Astrocyte (in vitro differentiated cells and primary cell): ENCODE measurements around the gene AHCY. TPM values are rescaled to one million over a fixed set of nuclear protein-coding genes. Genes with fewer than 3 reads are reported as not detected.

Source experiments
- DNase-seq: peaks from one replicate; pipeline ENCODE4 v3.0.0-alpha.2; 2010; ENCODE audit warnings: low read depth
- FAIRE-seq: peaks from 2 replicates; lab custom pipeline; 2011; peaks lifted over from hg19 to GRCh38; lab: Jason Lieb, UNC
- H2AFZ ChIP-seq: 2 replicates; pipeline ENCODE4 v1.6.0; 2012; ENCODE audit warnings: low read depth, low read length, inconsistent platforms
- H3K27ac ChIP-seq: 2 replicates; pipeline ENCODE4 v1.5.1; 2011; ENCODE audit warnings: low read depth, low read length, inconsistent platforms
- H3K27me3 ChIP-seq: 2 replicates; pipeline ENCODE4 v1.6.0; 2011; ENCODE audit warnings: low read length, inconsistent platforms; ENCODE audit not compliant: insufficient read depth
- H3K36me3 ChIP-seq: 2 replicates; pipeline ENCODE4 v1.5.1; 2011; ENCODE audit warnings: low read length, inconsistent platforms; ENCODE audit not compliant: insufficient read depth
- H3K4me1 ChIP-seq: 2 replicates; pipeline ENCODE4 v1.5.1; 2011; ENCODE audit warnings: low read length, inconsistent platforms; ENCODE audit not compliant: insufficient read depth
- H3K4me2 ChIP-seq: 2 replicates; pipeline ENCODE4 v1.6.0; 2012; ENCODE audit warnings: low read length, inconsistent platforms
- H3K4me3 ChIP-seq: 2 replicates; pipeline ENCODE4 v1.5.1; 2011; ENCODE audit warnings: low read depth, mild to moderate bottlenecking, low read length, inconsistent platforms; ENCODE audit not compliant: insufficient read depth
- H3K79me2 ChIP-seq: 2 replicates; pipeline ENCODE4 v1.6.0; 2012; ENCODE audit warnings: mild to moderate bottlenecking, low read length, inconsistent platforms; ENCODE audit not compliant: insufficient read depth
- H3K9ac ChIP-seq: 2 replicates; pipeline ENCODE4 v1.6.0; 2012; ENCODE audit warnings: mild to moderate bottlenecking, low read length, inconsistent platforms
- H3K9me3 ChIP-seq: 2 replicates; pipeline ENCODE4 v1.5.1; 2012; ENCODE audit warnings: low read depth, mild to moderate bottlenecking, low read length, inconsistent platforms; ENCODE audit not compliant: insufficient read depth
- H4K20me1 ChIP-seq: 2 replicates; pipeline ENCODE4 v1.6.0; 2012; ENCODE audit warnings: low read length, inconsistent platforms; ENCODE audit not compliant: insufficient read depth
- H3K27ac Mint-ChIP-seq: one replicate; pipeline ENCODE4 v1.8.0; 2021; ENCODE audit warnings: mild to moderate bottlenecking, mixed read lengths; ENCODE audit not compliant: unreplicated experiment
- H3K27me3 Mint-ChIP-seq: one replicate; pipeline ENCODE4 v1.8.0; 2021; ENCODE audit warnings: low read depth, mixed read lengths; ENCODE audit not compliant: unreplicated experiment
- H3K36me3 Mint-ChIP-seq: one replicate; pipeline ENCODE4 v1.8.0; 2021; ENCODE audit warnings: low read depth, mixed read lengths; ENCODE audit not compliant: unreplicated experiment
- H3K4me1 Mint-ChIP-seq: one replicate; pipeline ENCODE4 v1.8.0; 2021; ENCODE audit warnings: low read depth, mixed read lengths; ENCODE audit not compliant: unreplicated experiment
- H3K4me3 Mint-ChIP-seq: one replicate; pipeline ENCODE4 v1.8.0; 2021; ENCODE audit warnings: mild to moderate bottlenecking, moderate library complexity, mixed read lengths; ENCODE audit not compliant: unreplicated experiment
- H3K9me3 Mint-ChIP-seq: one replicate; pipeline ENCODE4 v1.8.0; 2021; ENCODE audit warnings: mild to moderate bottlenecking, mixed read lengths; ENCODE audit not compliant: unreplicated experiment
- EZH2 ChIP-seq: IDR thresholded peaks from 2 replicates; pipeline ENCODE4 v1.6.1; 2012; ENCODE audit warnings: mild to moderate bottlenecking, low read length, inconsistent platforms; ENCODE audit not compliant: insufficient read depth
- total RNA-seq: library from RNA; stranded (reverse); gene quantifications from 2 replicates; pipeline ENCODE4 v1.2.1, GENCODE V29; 2021
- TF ChIP-seq, protein P1 (sequence below): IDR thresholded peaks from 2 replicates; pipeline ENCODE4 v1.5.1; 2011; ENCODE audit warnings: low read depth, mild to moderate bottlenecking, inconsistent platforms, low read length, moderate library complexity; ENCODE audit not compliant: insufficient read depth

The AHCY gene
- total RNA-seq, 1 donor from 2014 or later = 203 TPM

DNA sequence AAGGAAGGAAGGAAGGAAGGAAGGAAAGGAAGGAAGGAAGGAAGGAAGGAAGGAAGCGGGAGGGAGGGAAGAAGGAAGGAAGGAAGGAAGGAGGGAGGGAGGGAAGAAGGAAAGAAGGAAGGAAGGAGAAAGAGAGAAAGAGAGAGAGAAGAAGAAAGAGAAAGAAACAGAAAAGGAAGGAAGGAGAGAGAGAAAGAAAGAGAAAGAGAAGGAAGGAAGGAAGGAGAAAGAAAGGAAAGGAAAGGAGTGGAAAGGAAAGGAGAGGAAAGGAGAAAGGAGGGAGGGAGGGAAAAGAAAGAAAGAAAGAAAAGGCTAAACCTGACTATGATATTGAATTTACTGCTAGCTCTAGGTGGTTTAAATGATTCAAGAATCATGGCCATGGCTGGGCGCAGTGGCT lies 67.3 kb downstream of the AHCY start:
- Histone ChIP-seq H3K79me2 (no peaks in the 10 kb centered on the region), H3K4me3 (no peak overlapping the region), H3K9ac (no peak overlapping the region), H2AFZ (no peak overlapping the region), H3K36me3 (no peaks in the 10 kb centered on the region), H3K4me1 (no peaks in the 10 kb centered on the region), H3K27ac (no peak overlapping the region), H3K27me3 (peaks cover 7% of the 10 kb centered on the region), H3K4me2 (no peak overlapping the region), H3K9me3 (no peaks in the 10 kb centered on the region), H4K20me1 (no peaks in the 10 kb centered on the region)
- Mint-ChIP-seq H3K27me3 (peaks cover 13% of the 10 kb centered on the region), H3K4me1 (no peaks in the 10 kb centered on the region), H3K9me3 (peaks cover 18% of the 10 kb centered on the region), H3K36me3 (peaks cover 4% of the 10 kb centered on the region), H3K27ac (no peak overlapping the region), H3K4me3 (no peak overlapping the region)
- TF ChIP-seq, protein P1, sequence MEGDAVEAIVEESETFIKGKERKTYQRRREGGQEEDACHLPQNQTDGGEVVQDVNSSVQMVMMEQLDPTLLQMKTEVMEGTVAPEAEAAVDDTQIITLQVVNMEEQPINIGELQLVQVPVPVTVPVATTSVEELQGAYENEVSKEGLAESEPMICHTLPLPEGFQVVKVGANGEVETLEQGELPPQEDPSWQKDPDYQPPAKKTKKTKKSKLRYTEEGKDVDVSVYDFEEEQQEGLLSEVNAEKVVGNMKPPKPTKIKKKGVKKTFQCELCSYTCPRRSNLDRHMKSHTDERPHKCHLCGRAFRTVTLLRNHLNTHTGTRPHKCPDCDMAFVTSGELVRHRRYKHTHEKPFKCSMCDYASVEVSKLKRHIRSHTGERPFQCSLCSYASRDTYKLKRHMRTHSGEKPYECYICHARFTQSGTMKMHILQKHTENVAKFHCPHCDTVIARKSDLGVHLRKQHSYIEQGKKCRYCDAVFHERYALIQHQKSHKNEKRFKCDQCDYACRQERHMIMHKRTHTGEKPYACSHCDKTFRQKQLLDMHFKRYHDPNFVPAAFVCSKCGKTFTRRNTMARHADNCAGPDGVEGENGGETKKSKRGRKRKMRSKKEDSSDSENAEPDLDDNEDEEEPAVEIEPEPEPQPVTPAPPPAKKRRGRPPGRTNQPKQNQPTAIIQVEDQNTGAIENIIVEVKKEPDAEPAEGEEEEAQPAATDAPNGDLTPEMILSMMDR = no peak
- TF ChIP-seq EZH2 = no peak
- DNase-seq (no peak), FAIRE-seq (no peak)

DNA sequence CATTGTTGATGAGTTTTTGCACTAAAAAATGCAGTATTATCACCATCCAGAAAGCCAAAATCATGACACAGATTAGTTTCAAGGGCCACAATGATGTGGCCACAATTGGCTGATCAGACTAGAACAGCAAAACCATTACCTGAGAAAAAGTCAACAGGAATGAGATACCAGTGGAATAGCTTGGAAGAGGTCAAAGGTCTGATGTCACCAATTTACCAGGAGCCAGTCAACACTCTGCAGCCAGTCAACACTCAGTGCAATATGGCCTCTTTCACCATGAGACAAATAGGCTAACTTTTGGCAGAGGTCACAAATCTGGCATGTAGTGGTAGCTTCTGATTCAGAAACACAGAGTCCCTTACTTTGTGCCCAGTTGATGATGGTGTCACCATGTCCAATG lies 69.5 kb downstream of the AHCY start:
- H3K27me3 Mint-ChIP-seq = peaks cover 6% of the 10 kb centered on the region
- no peak for FAIRE-seq
- TF ChIP-seq, protein P1 = no peak
- no peak for TF ChIP-seq EZH2
- Histone ChIP-seq H3K4me2 (no peak overlapping the region), H3K79me2 (no peaks in the 10 kb centered on the region), H3K27ac (no peak overlapping the region), H3K9ac (no peak overlapping the region), H3K4me3 (no peak overlapping the region), H2AFZ (no peak overlapping the region), H4K20me1 (no peaks in the 10 kb centered on the region), H3K27me3 (peaks cover 2% of the 10 kb centered on the region), H3K9me3 (no peaks in the 10 kb centered on the region), H3K36me3 (no peaks in the 10 kb centered on the region), H3K4me1 (no peaks in the 10 kb centered on the region)
- H3K4me3 Mint-ChIP-seq = no peak overlapping the region
- peaks cover 2% of the 10 kb centered on the region for H3K36me3 Mint-ChIP-seq
- H3K9me3 Mint-ChIP-seq = peaks cover 14% of the 10 kb centered on the region
- H3K4me1 Mint-ChIP-seq = no peaks in the 10 kb centered on the region
- DNase-seq = no peak
- H3K27ac Mint-ChIP-seq = no peak overlapping the region

DNA sequence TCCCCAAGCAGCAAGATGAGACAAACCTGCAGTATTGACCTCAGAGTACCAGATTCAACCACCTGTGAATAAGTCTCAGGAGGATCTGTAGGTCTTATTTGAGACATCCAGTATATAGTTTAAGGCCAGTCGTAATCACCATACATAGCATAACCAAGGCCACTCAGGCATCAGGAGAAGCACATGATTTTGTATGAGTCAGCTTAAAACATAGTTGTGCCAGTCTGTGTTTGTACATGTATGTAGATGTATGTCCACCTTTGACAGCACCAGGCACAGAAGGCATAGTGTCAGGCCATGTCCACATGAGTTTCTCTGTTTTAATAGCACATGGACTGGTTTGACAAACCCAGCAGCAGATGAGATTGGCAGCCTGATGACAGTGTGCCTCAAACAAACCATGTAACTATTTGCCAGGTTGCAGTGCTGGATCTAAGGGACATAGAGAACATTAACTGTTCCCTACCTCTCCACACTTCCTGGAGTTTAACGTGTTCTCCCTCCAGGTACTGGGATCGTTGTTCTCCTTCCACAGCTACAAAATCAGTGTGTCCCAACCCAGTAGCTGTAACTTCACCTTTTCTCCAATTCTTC lies 70.6 kb downstream of the AHCY start:
- no peak overlapping the region for H3K4me2 ChIP-seq
- no peak overlapping the region for H3K4me3 ChIP-seq
- no peak overlapping the region for H3K9ac ChIP-seq
- TF ChIP-seq, protein P1 = no peak
- TF ChIP-seq EZH2 = no peak
- no peaks in the 10 kb centered on the region for H3K79me2 ChIP-seq
- Mint-ChIP-seq H3K9me3 (peaks cover 14% of the 10 kb centered on the region), H3K27ac (no peak overlapping the region), H3K4me1 (no peaks in the 10 kb centered on the region), H3K4me3 (no peak overlapping the region), H3K36me3 (peaks cover 2% of the 10 kb centered on the region), H3K27me3 (peaks cover 6% of the 10 kb centered on the region)
- H3K27ac ChIP-seq = no peak overlapping the region
- no peak for FAIRE-seq
- no peaks in the 10 kb centered on the region for H3K4me1 ChIP-seq
- DNase-seq = no peak
- H3K36me3 ChIP-seq = no peaks in the 10 kb centered on the region
- H3K9me3 ChIP-seq = no peaks in the 10 kb centered on the region
- peaks cover 2% of the 10 kb centered on the region for H3K27me3 ChIP-seq
- no peaks in the 10 kb centered on the region for H4K20me1 ChIP-seq
- H2AFZ ChIP-seq = no peak overlapping the region
